Activated CD4-positive, alpha-beta T cell treated with anti-CD3 and anti-CD28 coated beads for 36 hours (primary cell): ENCODE data around the gene GSK3A. TPM values are rescaled to one million over a fixed set of nuclear protein-coding genes. Genes with fewer than 3 reads are reported as not detected.

Source experiments
- ATAC-seq: fragments of 200-7000 bp; cut with Tn5 transposase; one replicate; pipeline ENCODE4 v1.10.0; 2021; ENCODE audit warnings: mild to moderate bottlenecking, moderate library complexity
- CTCF ChIA-PET: fragments of 350-600 bp; sonication (Branson Sonifier 250); formaldehyde crosslinking; loops from one replicate; lab custom pipeline; 2021; ENCODE audit warnings: antibody characterized with exemption; lab: Charles Lee
- POLR2A ChIA-PET: fragments of 350-600 bp; sonication (Branson Sonifier 250); formaldehyde crosslinking; loops from one replicate; lab custom pipeline; 2021; ENCODE audit warnings: antibody characterized with exemption, inconsistent platforms; lab: Charles Lee
- DNase-seq: peaks from one replicate; pipeline ENCODE4 v3.0.0-alpha.2; 2020
- H3K27ac Mint-ChIP-seq: one replicate; pipeline ENCODE4 v1.8.0; 2021; ENCODE audit warnings: mixed read lengths
- H3K27me3 Mint-ChIP-seq: one replicate; pipeline ENCODE4 v1.8.0; 2021; ENCODE audit warnings: mixed read lengths
- H3K36me3 Mint-ChIP-seq: one replicate; pipeline ENCODE4 v1.8.0; 2021; ENCODE audit warnings: low read depth, mixed read lengths
- H3K4me1 Mint-ChIP-seq: one replicate; pipeline ENCODE4 v1.8.0; 2021; ENCODE audit warnings: mixed read lengths
- H3K4me3 Mint-ChIP-seq: one replicate; pipeline ENCODE4 v1.8.0; 2021; ENCODE audit warnings: mild to moderate bottlenecking, moderate library complexity, mixed read lengths
- H3K9me3 Mint-ChIP-seq: one replicate; pipeline ENCODE4 v1.8.0; 2021; ENCODE audit warnings: low read depth, mixed read lengths
- intact Hi-C, 2 experiments: fragments of 100-400 bp; cut with DNase I in 1 of 2; cut with micrococcal nuclease in 1 of 2; formaldehyde crosslinking; loops; one replicate each; pipeline versions ENCODE4 v1.14.2 to v1.15.1; 2022 to 2024; cut with DNase I, micrococcal nuclease
- total RNA-seq, 2 experiments: library from RNA; stranded (reverse); gene quantifications; one replicate each; pipeline ENCODE4 v1.2.3, GENCODE V29; 2021

The GSK3A gene
- total RNA-seq, 2 experiments from 2014 or later = 32.6 to 43.5 TPM

GRCh38 chr19:42224940-42225717 is 17.3 kb downstream of the GSK3A start:
- ATAC-seq = no peak
- peaks cover 44% of the 10 kb centered on the region for H3K36me3 Mint-ChIP-seq
- no peak overlapping the region for H3K27ac Mint-ChIP-seq
- ChIA-PET POLR2A (no interaction called here), CTCF (interaction anchor here (1.2 to 1.3 kb wide), 2 partner anchors 17 to 54 kb away, joined by 3 read pairs; partner anchors contain the start of gene GSK3A)
- DNase-seq = no peak
- no peaks in the 10 kb centered on the region for H3K9me3 Mint-ChIP-seq
- H3K27me3 Mint-ChIP-seq = no peaks in the 10 kb centered on the region
- peaks cover 36% of the 10 kb centered on the region for H3K4me1 Mint-ChIP-seq
- no peak overlapping the region for H3K4me3 Mint-ChIP-seq
- intact Hi-C loops = no loop called here

- intact Hi-C loops = loop anchor here (1.0 kb wide), 4 partner anchors 22 to 105 kb away; partner anchors contain the start of genes GSK3A (in 2 of the 2) and MEGF8 (in 2 of the 2)
- peak overlapping the region; percentile 90 for H3K27ac Mint-ChIP-seq
- peak overlapping the region; percentile 85 for H3K4me3 Mint-ChIP-seq
- H3K27me3 Mint-ChIP-seq = no peaks in the 10 kb centered on the region
- peaks cover 24% of the 10 kb centered on the region for H3K36me3 Mint-ChIP-seq
- ATAC-seq (no peak), DNase-seq (no peak)
- ChIA-PET CTCF (interaction anchor here (0.6 to 1.9 kb wide), 6 partner anchors 12 to 1524 kb away, joined by 3 to 7 read pairs (median 4); partner anchors contain the start of gene GSK3A), POLR2A (interaction anchor here (0.5 to 2.4 kb wide), 2 partner anchors 9 to 22 kb away, joined by 4 to 16 read pairs; partner anchors contain the start of gene GSK3A)
- no peaks in the 10 kb centered on the region for H3K9me3 Mint-ChIP-seq
- H3K4me1 Mint-ChIP-seq = peaks cover 44% of the 10 kb centered on the region
Measured at GRCh38 chr19:42220751-42221097, 21.7 kb downstream of the GSK3A start.

GRCh38 chr19:42219812-42220750 is 22.3 kb downstream of the GSK3A start, which contains the start of gene ZNF526:
ZNF526 (plus strand) TSS chr19:42220312; CDS start chr19:42224404, 4,092 bp downstream.
- peaks cover 27% of the 10 kb centered on the region for H3K36me3 Mint-ChIP-seq
- H3K4me3 Mint-ChIP-seq = peak within 1 kb of the TSS; percentile 85
- no peaks in the 10 kb centered on the region for H3K27me3 Mint-ChIP-seq
- ATAC-seq (peak; percentile 83), DNase-seq (peak; percentile 98)
- CTCF ChIA-PET = interaction anchor here (0.6 to 1.9 kb wide), 9 partner anchors 13 to 1523 kb away, joined by 3 to 7 read pairs (median 4); partner anchors contain the start of genes GSK3A and POU2F2
- H3K9me3 Mint-ChIP-seq = no peaks in the 10 kb centered on the region
- H3K4me1 Mint-ChIP-seq = peaks cover 50% of the 10 kb centered on the region
- POLR2A ChIA-PET = interaction anchor here (0.5 to 2.4 kb wide), 4 partner anchors 8 to 256 kb away, joined by 3 to 16 read pairs (median 6); partner anchors contain the start of gene GSK3A
- intact Hi-C loops = loop anchor here (1.0 to 10.0 kb wide), 6 partner anchors 22 to 1242 kb away; partner anchors contain the start of genes GSK3A (in 2 of the 2), MEGF8 (in 2 of the 2) and ARHGEF1 (in 1 of the 2)
- H3K27ac Mint-ChIP-seq = peak within 1 kb of the TSS; percentile 90

- CTCF ChIA-PET = interaction anchor here (0.6 to 1.8 kb wide), 5 partner anchors 20 to 136 kb away, joined by 3 to 4 read pairs (median 3); no protein-coding TSS in a partner anchor
- Mint-ChIP-seq H3K9me3 (no peaks in the 10 kb centered on the region), H3K27me3 (no peaks in the 10 kb centered on the region), H3K27ac (peak within 1 kb of the TSS; percentile 90), H3K36me3 (peaks cover 36% of the 10 kb centered on the region), H3K4me3 (peak within 1 kb of the TSS; percentile 85), H3K4me1 (peaks cover 70% of the 10 kb centered on the region)
- ATAC-seq (peak; percentile 82), DNase-seq (peak; percentile 100)
- POLR2A ChIA-PET = interaction anchor here (0.6 to 1.5 kb wide), 3 partner anchors 17 to 53 kb away, joined by 4 to 7 read pairs (median 4); partner anchors contain the start of gene GSK3A
- intact Hi-C loops = loop anchor here (1.0 to 10.0 kb wide), 16 partner anchors 18 to 1245 kb away; partner anchors contain the start of genes POU2F2 (in 2 of the 2), ARHGEF1 (in 1 of the 2), MEGF8 (in 1 of the 2) and PAFAH1B3 (in 1 of the 2)
Measured at GRCh38 chr19:42217520-42218437, 24.6 kb downstream of the GSK3A start, which contains the start of gene DEDD2. DEDD2 (minus strand) TSS chr19:42217677; CDS start chr19:42217007, 670 bp downstream.

GRCh38 chr19:42216653-42217519 is 25.5 kb downstream of the GSK3A start:
- Mint-ChIP-seq H3K9me3 (no peaks in the 10 kb centered on the region), H3K27me3 (no peaks in the 10 kb centered on the region), H3K4me1 (peaks cover 67% of the 10 kb centered on the region), H3K27ac (peak overlapping the region; percentile 90), H3K36me3 (peaks cover 39% of the 10 kb centered on the region), H3K4me3 (peak overlapping the region; percentile 85)
- peak; percentile 58 for DNase-seq
- intact Hi-C loops = loop anchor here (1.0 to 10.0 kb wide), 16 partner anchors 18 to 1245 kb away; partner anchors contain the start of genes POU2F2 (in 2 of the 2), ARHGEF1 (in 1 of the 2), MEGF8 (in 1 of the 2) and PAFAH1B3 (in 1 of the 2)
- POLR2A ChIA-PET = interaction anchor here (0.5 to 1.5 kb wide), 2 partner anchors 26 to 114 kb away, joined by 3 to 4 read pairs; partner anchors contain the start of gene GSK3A
- ATAC-seq = no peak
- CTCF ChIA-PET = interaction anchor here (0.6 to 1.8 kb wide), 8 partner anchors 19 to 438 kb away, joined by 3 to 4 read pairs (median 4); no protein-coding TSS in a partner anchor

GRCh38 chr19:42214810-42215485 is 27.5 kb downstream of the GSK3A start:
- intact Hi-C loops = loop anchor here in 1 of 2 experiments (5.0 to 10.0 kb wide), 2 partner anchors 330 to 1247 kb away; partner anchors contain the start of gene ARHGEF1
- ATAC-seq (no peak), DNase-seq (no peak)
- ChIA-PET POLR2A (interaction anchor here (0.6 to 0.7 kb wide), 3 partner anchors 28 to 99 kb away, joined by 3 to 4 read pairs (median 3); partner anchors contain the start of gene GSK3A), CTCF (interaction anchor here (0.7 to 2.1 kb wide), 5 partner anchors 9 to 82 kb away, joined by 3 to 12 read pairs (median 4); partner anchors contain the start of gene POU2F2)
- H3K36me3 Mint-ChIP-seq = peaks cover 36% of the 10 kb centered on the region
- H3K4me3 Mint-ChIP-seq = peak overlapping the region; percentile 85
- H3K27ac Mint-ChIP-seq = peak overlapping the region; percentile 27
- no peaks in the 10 kb centered on the region for H3K27me3 Mint-ChIP-seq
- H3K9me3 Mint-ChIP-seq = no peaks in the 10 kb centered on the region
- H3K4me1 Mint-ChIP-seq = peaks cover 60% of the 10 kb centered on the region

- Mint-ChIP-seq H3K27ac (peak overlapping the region; percentile 66), H3K36me3 (peaks cover 53% of the 10 kb centered on the region), H3K4me1 (peaks cover 50% of the 10 kb centered on the region), H3K27me3 (no peaks in the 10 kb centered on the region), H3K4me3 (no peak overlapping the region), H3K9me3 (no peaks in the 10 kb centered on the region)
- intact Hi-C loops = loop anchor here in 1 of 2 experiments (10.0 kb wide), 1 partner anchor 328 kb away; the partner anchor contains the start of gene ARHGEF1
- DNase-seq = no peak
- CTCF ChIA-PET = no interaction called here
- POLR2A ChIA-PET = no interaction called here
- ATAC-seq = no peak
Measured at GRCh38 chr19:42212886-42213285, 29.5 kb downstream of the GSK3A start.

GRCh38 chr19:42208612-42209011 is 33.8 kb downstream of the GSK3A start:
- ChIA-PET CTCF (no interaction called here), POLR2A (no interaction called here)
- Mint-ChIP-seq H3K27me3 (no peaks in the 10 kb centered on the region), H3K4me1 (peaks cover 52% of the 10 kb centered on the region), H3K27ac (peak overlapping the region; percentile 33), H3K36me3 (peaks cover 50% of the 10 kb centered on the region), H3K9me3 (no peaks in the 10 kb centered on the region), H3K4me3 (no peak overlapping the region)
- no peak for ATAC-seq
- no peak for DNase-seq
- intact Hi-C loops = no loop called here
